Thyroid gland (tissue), 4 donors: Measurements from ENCODE around the gene ZBTB7C.

Source experiments
- CTCF ChIP-seq, 6 experiments: fragments of 200-600 bp in 3 of 6; fragments of 450-650 bp in 3 of 6; sonication (generic) in 3 of 6; IDR thresholded peaks; one replicate each; pipeline ENCODE4 v1.5.1; 2016 to 2019; ENCODE audit warnings: antibody characterized with exemption in 6 of 6, mild to moderate bottlenecking in 2 of 6, inconsistent platforms in 1 of 6, moderate library complexity in 1 of 6
- POLR2A ChIP-seq, 2 donors: fragments of 450-650 bp; IDR thresholded peaks; one replicate each; pipeline ENCODE4 v1.6.1; 2017; ENCODE audit warnings: antibody characterized with exemption in 2 of 2, mild to moderate bottlenecking in 2 of 2, moderate library complexity in 1 of 2

- TF ChIP-seq POLR2A (IDR thresholded peaks at IDR 0.05) (no peak), CTCF (IDR thresholded peaks at IDR 0.05) (no peak)
These were observed 18.5 kb downstream of the ZBTB7C start for GRCh38 chr18:48390641-48391040.
